HG03175 (cell line): Measurements from ENCODE around the gene VGLL4.
"Not testable (repeated sequence)": the region's sequence is repeated elsewhere in the genome, so short reads cannot be mapped to it uniquely, and the experiment has no call there.

ENCODE experiments used
- ATAC-seq: cut with Tn5 transposase; IDR thresholded peaks from one replicate; pipeline ENCODE4 v1.9.1; 2021; ENCODE audit warnings: mild to moderate bottlenecking, moderate library complexity; ENCODE audit not compliant: unreplicated experiment

VGLL4 gene

GRCh38 chr3:11536132-11536935 lies 107.4 kb downstream of the VGLL4 start:
- no peak for ATAC-seq

GRCh38 chr3:11535243-11535960 lies 108.3 kb downstream of the VGLL4 start:
- no peak for ATAC-seq

- ATAC-seq, result no peak
Measured at GRCh38 chr3:11534793-11535101, 109.0 kb downstream of the VGLL4 start.

GRCh38 chr3:11534011-11534792 lies 109.5 kb downstream of the VGLL4 start:
- no peak for ATAC-seq

GRCh38 chr3:11532931-11533391 lies 110.8 kb downstream of the VGLL4 start:
- no peak for ATAC-seq

GRCh38 chr3:11530153-11530721 lies 113.5 kb downstream of the VGLL4 start:
- ATAC-seq, result no peak

DNA sequence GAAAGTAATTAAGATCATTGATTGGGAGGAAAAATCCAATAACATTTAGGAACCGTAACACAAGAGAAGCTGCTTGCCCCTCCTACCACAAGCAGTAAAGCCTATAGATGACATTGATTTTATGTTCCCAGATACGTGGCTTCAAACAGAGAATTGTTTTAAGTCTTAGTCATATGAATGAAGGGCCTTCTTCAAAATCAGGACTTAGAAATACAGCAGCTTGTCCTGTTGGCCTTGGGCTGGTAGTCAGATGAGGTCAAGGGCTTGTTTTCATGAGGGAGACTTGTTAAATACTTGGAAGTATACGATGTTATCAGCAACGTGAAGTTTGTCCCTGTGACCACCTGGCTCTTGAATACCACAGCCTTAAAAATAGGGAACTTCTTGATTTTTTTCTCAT lies 114.4 kb downstream of the VGLL4 start:
- ATAC-seq, result no peak

GRCh38 chr3:11526121-11526520 lies 117.6 kb downstream of the VGLL4 start:
- ATAC-seq, result not testable (repeated sequence)

- ATAC-seq, result no peak
Measured at GRCh38 chr3:11523572-11524101, 120.1 kb downstream of the VGLL4 start.

GRCh38 chr3:11522953-11523571 lies 120.7 kb downstream of the VGLL4 start:
- no peak for ATAC-seq

DNA sequence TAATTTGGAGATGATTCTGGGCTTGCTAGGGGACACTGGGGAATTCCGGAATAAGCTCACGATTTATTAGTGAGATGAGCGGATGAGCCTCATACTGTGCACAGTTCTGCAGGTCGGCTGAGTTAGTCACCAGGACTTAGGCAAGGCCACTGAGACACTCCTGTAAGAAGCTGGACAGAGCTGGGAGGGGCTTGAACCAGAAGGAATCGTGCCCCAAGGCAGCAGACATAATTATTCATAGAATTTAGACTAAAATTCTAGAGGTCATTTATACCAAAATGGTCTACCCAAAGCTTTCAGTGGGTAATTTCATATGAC lies 121.4 kb downstream of the VGLL4 start:
- ATAC-seq, result no peak

DNA sequence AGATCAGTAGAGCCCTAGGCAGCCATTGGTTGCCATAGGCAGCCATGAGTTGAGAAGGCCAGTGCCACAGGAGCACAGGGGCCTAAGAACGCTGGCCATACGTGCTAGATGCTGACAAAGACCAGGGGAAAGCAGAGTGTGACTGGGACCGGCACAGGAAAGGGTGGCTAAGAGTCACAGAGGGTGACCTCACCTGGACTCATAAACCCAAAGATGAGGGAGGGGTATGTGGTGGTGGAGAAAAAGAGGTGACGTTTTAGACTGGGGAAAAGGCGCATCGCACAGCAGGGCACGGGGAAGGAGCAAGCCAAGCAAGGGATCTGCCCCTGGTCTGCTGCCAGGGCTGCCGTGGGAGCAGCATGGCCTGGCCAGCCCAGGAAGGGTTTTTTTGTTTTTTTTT lies 122.5 kb downstream of the VGLL4 start:
- no peak for ATAC-seq

- no peak for ATAC-seq
Measured at GRCh38 chr3:11517601-11518000, 126.1 kb downstream of the VGLL4 start.

DNA sequence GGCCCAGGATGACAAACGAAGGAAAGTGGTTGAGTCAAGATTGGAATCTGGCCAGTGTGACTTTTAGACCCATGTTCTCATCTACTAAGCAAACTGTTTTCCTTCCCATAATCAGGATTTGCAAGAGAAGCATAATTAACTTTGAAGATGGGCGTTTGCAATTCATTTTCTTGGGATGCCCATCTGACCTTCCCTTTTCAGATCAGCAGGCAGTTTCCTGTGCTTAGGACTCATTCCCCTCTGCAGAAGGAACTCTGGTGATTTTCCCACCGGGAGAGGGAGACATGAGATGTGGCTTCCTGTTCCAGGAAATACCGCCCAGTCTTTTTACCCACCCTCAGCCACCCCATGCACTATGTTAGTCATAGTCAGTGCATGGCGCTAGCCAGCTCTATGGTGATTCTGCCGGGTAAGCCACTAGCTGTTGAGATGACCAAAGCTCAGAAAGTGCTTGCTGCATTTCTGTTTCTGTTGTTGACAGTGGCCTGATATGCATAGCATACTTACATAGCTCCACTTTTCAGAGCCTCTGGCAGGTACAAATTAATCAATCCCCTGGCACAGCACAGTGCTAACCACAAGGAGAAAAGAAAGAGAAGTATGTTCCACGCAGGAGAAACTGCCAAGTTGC lies 129.4 kb downstream of the VGLL4 start:
- no peak for ATAC-seq

DNA sequence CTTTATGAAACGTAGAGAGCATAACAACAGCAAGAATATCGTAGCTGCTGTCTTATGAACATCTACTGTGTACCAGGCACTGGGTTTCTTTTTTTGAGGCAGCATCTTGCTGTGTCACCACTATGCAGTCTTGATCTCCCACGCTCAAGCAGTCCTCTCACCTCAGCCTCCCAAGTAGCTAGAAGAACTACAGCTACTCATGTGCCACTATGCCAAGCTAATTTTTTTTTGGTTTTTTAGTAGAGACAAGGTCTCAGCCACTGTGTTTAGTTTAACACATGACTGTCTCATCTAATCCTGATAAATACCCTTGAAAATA lies 129.9 kb downstream of the VGLL4 start:
- no peak for ATAC-seq

DNA sequence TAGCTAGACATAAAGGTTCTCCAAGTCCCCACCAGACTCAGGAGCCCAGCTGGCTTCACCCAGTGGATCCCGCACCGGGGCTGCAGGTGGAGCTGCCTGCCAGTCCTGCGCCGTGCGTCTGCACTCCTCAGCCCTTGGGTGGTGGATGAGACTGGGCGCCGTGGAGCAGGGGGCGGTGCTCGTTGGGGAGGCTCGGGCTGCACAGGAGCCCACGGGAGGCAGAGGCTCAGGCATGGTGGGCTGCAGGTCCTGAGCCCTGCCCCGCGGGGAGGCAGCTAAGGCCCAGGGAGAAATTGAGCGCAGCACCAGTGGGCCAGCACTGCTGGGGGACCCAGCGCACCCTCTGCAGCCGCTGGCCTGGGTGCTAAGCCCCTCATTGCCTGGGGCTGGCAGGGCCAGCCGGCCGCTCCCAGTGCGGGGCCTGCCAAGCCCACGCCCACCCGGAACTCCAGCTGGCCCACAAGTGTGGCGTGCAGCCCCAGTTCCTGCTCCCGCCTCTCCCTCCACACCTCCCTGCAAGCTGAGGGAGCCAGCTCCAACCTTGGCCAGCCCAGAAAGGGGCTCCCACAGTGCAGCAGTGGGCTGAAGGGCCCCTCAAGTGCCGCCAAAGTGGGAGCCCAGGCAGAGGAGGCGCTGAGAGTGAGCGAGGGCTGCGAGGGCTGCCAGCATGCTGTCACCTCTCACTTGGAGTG lies 130.4 kb downstream of the VGLL4 start:
- ATAC-seq, result not testable (repeated sequence)

DNA sequence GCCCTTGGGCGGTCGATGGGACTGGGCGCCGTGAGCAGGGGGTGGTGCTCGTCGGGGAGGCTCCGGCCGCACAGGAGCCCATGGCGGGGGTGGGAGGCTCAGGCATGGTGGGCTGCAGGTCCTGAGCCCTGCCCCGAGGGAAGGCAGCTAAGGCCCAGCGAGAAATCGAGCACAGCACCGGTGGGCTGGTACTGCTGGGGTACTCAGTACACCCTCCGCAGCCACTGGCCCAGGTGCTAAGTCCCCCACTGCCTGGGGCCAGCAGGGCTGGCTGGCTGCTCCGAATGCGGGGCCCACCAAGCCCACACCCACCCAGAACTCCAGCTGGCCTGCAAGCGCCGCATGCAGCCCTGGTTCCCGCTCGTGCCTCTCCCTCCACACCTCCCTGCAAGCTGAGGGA lies 132.1 kb downstream of the VGLL4 start:
- not testable (repeated sequence) for ATAC-seq

- no peak for ATAC-seq
Measured at GRCh38 chr3:11510356-11510755, 133.4 kb downstream of the VGLL4 start.

DNA sequence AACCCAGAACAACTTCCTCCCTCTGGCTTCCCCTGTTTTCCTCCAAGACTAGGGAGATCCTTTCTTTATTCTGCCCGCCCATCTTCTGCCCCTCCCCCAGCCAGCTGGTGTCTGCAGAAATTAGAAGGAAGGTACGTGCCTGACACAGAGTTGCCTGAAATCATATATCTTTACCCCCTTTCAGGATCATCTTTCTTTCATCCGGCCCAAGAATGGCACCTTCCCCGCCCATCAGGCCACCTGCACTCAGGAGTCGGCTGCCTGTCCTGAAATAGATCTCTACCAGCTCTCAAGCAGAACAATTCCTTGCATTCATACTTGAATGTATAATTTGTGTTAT lies 133.7 kb downstream of the VGLL4 start:
- no peak for ATAC-seq
